Thyroid gland (tissue), 4 donors: ENCODE results near the gene HTR2A. TPM values are rescaled to one million over a fixed set of nuclear protein-coding genes. Genes with fewer than 3 reads are reported as not detected.

ENCODE experiments used
- DNase-seq, 2 donors: peaks; one replicate each; pipeline ENCODE4 v3.0.0-alpha.2; 2019
- H3K27ac ChIP-seq, 3 donors: fragments of 200-600 bp; sonication (generic); 1 replicate in 2 of 3; 2 replicates in 1 of 3; pipeline ENCODE4 v1.5.1; 2016 to 2019; ENCODE audit warnings: mild to moderate bottlenecking in 1 of 3, moderate library complexity in 1 of 3
- H3K27me3 ChIP-seq: fragments of 200-600 bp; sonication (generic); one replicate; pipeline ENCODE4 v1.5.1; 2019
- H3K36me3 ChIP-seq, 2 donors: fragments of 200-600 bp; sonication (generic); one replicate each; pipeline ENCODE4 v1.5.1; 2016 to 2019
- H3K4me1 ChIP-seq, 2 donors: fragments of 200-600 bp; sonication (generic); one replicate each; pipeline ENCODE4 v1.5.1; 2017 to 2019
- H3K4me3 ChIP-seq, 3 donors: fragments of 200-600 bp; sonication (generic); replicated peaks in 1 of 3; 1 replicate in 2 of 3; 2 replicates in 1 of 3; pipeline ENCODE4 v1.5.1; 2016; ENCODE audit warnings: mild to moderate bottlenecking in 1 of 3
- H3K9me3 ChIP-seq: fragments of 200-600 bp; sonication (generic); one replicate; pipeline ENCODE4 v1.5.1; 2017
- CTCF ChIP-seq, 6 experiments: fragments of 200-600 bp in 3 of 6; fragments of 450-650 bp in 3 of 6; sonication (generic) in 3 of 6; IDR thresholded peaks; one replicate each; pipeline ENCODE4 v1.5.1; 2016 to 2019; ENCODE audit warnings: antibody characterized with exemption in 6 of 6, mild to moderate bottlenecking in 2 of 6, inconsistent platforms in 1 of 6, moderate library complexity in 1 of 6
- POLR2A ChIP-seq, 2 donors: fragments of 450-650 bp; IDR thresholded peaks; one replicate each; pipeline ENCODE4 v1.6.1; 2017; ENCODE audit warnings: antibody characterized with exemption in 2 of 2, mild to moderate bottlenecking in 2 of 2, moderate library complexity in 1 of 2
- whole genome bisulfite sequencing, 2 donors: methylation state at CpG; one replicate each; pipeline ENCODE4 v1.1.5; 2017; 5-methylcytosine and 5-hydroxymethylcytosine counted together
- intact Hi-C: fragments of 100-400 bp; cut with DNase I; formaldehyde crosslinking; loops from one replicate; pipeline ENCODE4 v1.15.1; 2023
- total RNA-seq, 4 donors: library from RNA; depleted of rRNA; stranded (reverse); fragments of >200 nt; gene quantifications; one replicate each; pipeline ENCODE4 v1.2.3, GENCODE V29; 2016

Gene HTR2A
- total RNA-seq, 4 donors from 2014 or later, result 0.22 TPM; not detected in 3

GRCh38 chr13:46795321-46795720 lies 101.5 kb downstream of the HTR2A start:
- DNase-seq, result no peak
- intact Hi-C loops, result no loop called here
- no peaks in the 10 kb centered on the region for H3K9me3 ChIP-seq
- TF ChIP-seq POLR2A (IDR thresholded peaks at IDR 0.05), result no peak
- no peak for TF ChIP-seq CTCF (IDR thresholded peaks at IDR 0.05)
- no peak overlapping the region for H3K4me3 ChIP-seq
- peak overlapping the region in 1 of 3 donors; percentile 7 for H3K27ac ChIP-seq
- no peaks in the 10 kb centered on the region for H3K36me3 ChIP-seq
- 93 to 96% methylated on average over 6 of the region's 6 CpGs for WGBS, 2 donors
- no peaks in the 10 kb centered on the region for H3K27me3 ChIP-seq
- peaks cover 31 to 32% of the 10 kb centered on the region in 2 donors for H3K4me1 ChIP-seq

- H3K4me3 ChIP-seq, result no peak overlapping the region
- H3K27me3 ChIP-seq, result no peaks in the 10 kb centered on the region
- intact Hi-C loops, result no loop called here
- 97 to 98% methylated on average over 3 of the region's 3 CpGs for WGBS, 2 donors
- no peak for DNase-seq
- no peak overlapping the region for H3K27ac ChIP-seq
- H3K36me3 ChIP-seq, result peaks cover 7 to 8% of the 10 kb centered on the region in 2 donors
- TF ChIP-seq CTCF (IDR thresholded peaks at IDR 0.05), result no peak
- no peak for TF ChIP-seq POLR2A (IDR thresholded peaks at IDR 0.05)
- peaks cover 9% of the 10 kb centered on the region in 2 donors for H3K4me1 ChIP-seq
- no peaks in the 10 kb centered on the region for H3K9me3 ChIP-seq
Measured at GRCh38 chr13:46783504-46783903, 113.3 kb downstream of the HTR2A start.

- H3K4me3 ChIP-seq, result no peak overlapping the region
- H3K9me3 ChIP-seq, result no peaks in the 10 kb centered on the region
- H3K27me3 ChIP-seq, result no peaks in the 10 kb centered on the region
- TF ChIP-seq CTCF (IDR thresholded peaks at IDR 0.05) (no peak), POLR2A (IDR thresholded peaks at IDR 0.05) (no peak)
- H3K27ac ChIP-seq, result peak overlapping the region in 1 of 3 donors; percentile 49
- peaks cover 7 to 8% of the 10 kb centered on the region in 2 donors for H3K36me3 ChIP-seq
- no peak for DNase-seq
- H3K4me1 ChIP-seq, result peaks cover 12 to 16% of the 10 kb centered on the region in 2 donors
- intact Hi-C loops, result no loop called here
- 75 to 77% methylated on average over 2 of the region's 2 CpGs for WGBS, 2 donors
Measured at GRCh38 chr13:46782691-46783090, 114.2 kb downstream of the HTR2A start.

GRCh38 chr13:46782066-46782465 lies 114.8 kb downstream of the HTR2A start:
- no peaks in the 10 kb centered on the region for H3K9me3 ChIP-seq
- no peaks in the 10 kb centered on the region for H3K27me3 ChIP-seq
- peaks cover 7 to 8% of the 10 kb centered on the region in 2 donors for H3K36me3 ChIP-seq
- WGBS, 2 donors, result 91 to 93% methylated on average over 1 of the region's 1 CpG
- H3K4me1 ChIP-seq, result peaks cover 12 to 20% of the 10 kb centered on the region in 2 donors
- H3K4me3 ChIP-seq, result no peak overlapping the region
- no peak for DNase-seq
- intact Hi-C loops, result no loop called here
- H3K27ac ChIP-seq, result peak overlapping the region in 1 of 3 donors; percentile 90
- TF ChIP-seq POLR2A (IDR thresholded peaks at IDR 0.05), result no peak
- TF ChIP-seq CTCF (IDR thresholded peaks at IDR 0.05), result no peak

Other genes with a start within 250 kb of the HTR2A start
- 100 to 1,000 TPM; 142 to 177 (median 158) TPM for gene ESD, start 99.9 kb downstream of the HTR2A start, total RNA-seq